HG03460 (cell line): Measurements from ENCODE around the gene KIF26A.

ENCODE experiments used
- ATAC-seq: cut with Tn5 transposase; IDR thresholded peaks from one replicate; pipeline ENCODE4 v1.9.1; 2021; ENCODE audit not compliant: unreplicated experiment

The KIF26A gene

DNA sequence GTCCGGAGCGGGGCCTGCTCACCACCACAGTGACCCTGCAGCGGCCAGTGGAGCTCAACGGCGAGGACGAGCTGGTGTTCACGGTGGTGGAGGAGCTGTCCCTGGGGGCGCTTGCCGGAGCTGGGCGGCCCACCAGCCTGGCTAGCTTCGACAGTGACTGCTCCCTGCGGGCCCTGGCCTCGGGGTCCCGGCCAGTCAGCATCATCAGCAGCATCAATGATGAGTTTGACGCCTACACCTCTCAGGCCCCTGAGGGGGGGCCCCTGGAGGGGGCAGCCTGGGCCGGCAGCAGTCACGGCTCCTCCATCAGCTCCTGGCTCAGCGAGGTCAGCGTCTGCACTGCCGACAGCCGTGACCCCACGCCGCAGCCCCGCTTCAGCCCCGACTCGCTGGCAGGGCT is 37.4 kb downstream of the KIF26A start:
- no peak for ATAC-seq

DNA sequence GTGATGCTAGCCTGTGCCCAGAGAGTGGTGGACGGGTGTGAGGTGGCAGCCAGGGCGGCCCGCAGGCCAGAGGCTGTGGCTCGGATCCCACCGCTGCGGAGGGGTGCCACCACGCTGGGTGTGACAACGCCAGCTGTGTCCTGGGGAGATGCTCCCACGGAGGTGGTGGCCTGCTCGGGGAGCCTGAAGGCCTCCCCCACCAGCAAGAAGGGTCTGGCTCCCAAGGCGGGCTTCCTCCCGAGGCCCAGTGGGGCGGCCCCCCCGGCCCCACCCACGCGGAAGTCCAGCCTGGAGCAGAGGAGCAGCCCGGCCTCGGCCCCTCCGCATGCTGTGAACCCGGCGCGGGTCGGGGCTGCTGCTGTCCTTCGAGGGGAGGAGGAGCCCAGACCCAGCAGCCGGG is 38.2 kb downstream of the KIF26A start:
- no peak for ATAC-seq

DNA sequence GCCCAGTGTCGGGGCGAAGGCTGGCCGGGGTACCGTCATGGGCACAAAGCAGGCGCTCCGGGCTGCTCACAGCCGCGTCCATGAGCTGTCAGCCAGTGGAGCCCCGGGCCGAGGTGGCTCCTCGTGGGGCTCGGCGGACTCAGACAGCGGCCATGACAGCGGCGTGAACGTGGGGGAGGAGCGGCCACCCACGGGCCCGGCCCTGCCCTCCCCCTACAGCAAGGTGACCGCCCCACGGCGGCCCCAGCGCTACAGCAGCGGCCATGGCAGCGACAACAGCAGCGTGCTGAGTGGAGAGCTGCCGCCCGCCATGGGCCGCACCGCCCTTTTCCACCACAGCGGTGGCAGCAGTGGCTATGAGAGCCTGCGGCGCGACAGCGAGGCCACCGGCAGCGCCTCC is 39.0 kb downstream of the KIF26A start:
- ATAC-seq = no peak

DNA sequence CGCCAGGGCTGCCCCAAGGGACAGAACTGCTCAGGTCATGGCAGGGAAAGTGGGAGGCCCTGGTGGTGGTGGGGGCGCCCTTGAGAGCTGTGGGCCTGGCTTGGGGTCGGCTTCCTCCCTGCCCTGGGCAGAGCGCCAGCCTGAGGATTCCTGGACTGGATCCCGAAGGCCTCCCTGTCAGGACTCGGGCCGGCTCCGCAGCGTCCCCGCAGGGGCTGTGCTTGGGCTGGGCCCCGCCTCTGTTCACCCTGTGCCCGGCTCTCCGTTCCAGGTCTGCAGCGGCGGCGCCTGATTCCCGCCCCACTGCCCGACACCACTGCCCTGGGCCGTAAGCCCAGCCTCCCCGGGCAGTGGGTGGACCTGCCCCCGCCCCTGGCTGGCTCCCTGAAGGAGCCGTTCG is 39.9 kb downstream of the KIF26A start:
- no peak for ATAC-seq

DNA sequence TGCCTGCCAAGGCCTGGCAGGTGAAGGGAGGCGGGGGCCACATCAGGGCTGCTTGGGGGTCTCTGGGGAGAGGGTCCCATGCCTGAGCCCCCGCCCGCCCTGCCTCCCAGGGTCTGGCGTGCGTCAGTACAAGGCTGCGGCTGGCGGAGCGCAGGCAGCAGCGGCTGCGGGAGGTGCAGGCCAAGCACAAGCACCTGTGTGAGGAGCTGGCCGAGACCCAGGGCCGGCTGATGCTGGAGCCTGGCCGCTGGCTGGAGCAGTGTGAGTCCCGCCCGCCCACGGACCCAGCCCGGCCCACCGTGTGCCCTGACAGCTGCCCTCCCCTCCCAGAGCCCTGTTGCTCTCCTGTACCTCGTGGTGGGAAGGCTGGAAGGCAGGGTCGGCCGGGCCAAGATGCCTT is 40.7 kb downstream of the KIF26A start:
- ATAC-seq = no peak

DNA sequence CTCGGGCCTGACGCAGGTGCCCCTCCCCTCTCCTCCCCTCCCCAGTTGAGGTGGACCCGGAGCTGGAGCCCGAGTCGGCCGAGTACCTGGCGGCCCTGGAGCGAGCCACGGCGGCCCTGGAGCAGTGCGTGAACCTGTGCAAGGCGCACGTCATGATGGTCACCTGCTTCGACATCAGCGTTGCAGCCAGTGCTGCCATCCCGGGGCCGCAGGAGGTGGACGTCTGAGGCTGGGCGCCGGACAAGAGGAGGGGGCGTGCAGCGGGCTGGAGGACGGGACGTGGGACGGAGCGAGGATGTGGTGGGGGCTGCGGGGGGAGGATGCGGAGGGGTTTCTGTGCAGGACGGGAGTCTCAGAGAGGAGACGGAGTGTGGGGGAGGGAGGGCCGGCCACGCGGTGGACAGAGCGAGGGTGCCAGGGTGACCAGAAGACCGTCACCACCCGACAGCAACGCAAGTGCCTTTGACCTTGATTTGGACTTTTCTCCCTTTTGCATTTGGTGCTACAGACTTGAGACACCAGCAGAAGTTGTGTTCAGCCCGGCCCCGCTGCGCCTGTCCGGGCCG is 41.3 kb downstream of the KIF26A start:
- no peak for ATAC-seq

DNA sequence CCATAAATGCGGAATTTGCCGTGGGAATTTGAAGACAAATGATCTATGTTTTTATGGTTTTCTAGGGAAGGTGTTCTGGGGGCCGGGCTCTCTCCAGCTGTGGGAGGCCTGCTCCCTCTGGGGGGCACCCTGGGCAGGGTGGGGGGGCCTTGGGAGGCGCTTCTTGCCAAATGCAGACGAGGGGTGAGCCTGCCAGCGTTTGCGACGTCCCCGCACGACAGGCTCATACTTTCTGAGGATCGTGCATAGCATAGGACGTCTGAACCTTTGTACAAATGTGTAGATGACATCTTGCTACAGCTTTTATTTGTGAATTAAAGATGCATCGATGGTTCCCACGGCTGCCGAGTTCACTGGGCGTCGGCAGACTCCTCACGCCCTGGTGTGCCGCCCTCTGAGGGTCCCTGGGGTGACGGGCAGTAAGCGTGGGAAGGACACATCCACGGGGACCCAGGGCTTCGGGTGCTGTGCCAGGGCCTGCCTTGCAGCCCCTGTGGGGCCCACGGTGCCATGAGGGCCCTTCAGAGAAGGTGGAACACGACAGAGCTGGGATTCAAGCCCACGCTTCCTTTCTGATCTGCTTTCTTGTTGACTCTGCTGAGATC is 42.3 kb downstream of the KIF26A start:
- no peak for ATAC-seq

DNA sequence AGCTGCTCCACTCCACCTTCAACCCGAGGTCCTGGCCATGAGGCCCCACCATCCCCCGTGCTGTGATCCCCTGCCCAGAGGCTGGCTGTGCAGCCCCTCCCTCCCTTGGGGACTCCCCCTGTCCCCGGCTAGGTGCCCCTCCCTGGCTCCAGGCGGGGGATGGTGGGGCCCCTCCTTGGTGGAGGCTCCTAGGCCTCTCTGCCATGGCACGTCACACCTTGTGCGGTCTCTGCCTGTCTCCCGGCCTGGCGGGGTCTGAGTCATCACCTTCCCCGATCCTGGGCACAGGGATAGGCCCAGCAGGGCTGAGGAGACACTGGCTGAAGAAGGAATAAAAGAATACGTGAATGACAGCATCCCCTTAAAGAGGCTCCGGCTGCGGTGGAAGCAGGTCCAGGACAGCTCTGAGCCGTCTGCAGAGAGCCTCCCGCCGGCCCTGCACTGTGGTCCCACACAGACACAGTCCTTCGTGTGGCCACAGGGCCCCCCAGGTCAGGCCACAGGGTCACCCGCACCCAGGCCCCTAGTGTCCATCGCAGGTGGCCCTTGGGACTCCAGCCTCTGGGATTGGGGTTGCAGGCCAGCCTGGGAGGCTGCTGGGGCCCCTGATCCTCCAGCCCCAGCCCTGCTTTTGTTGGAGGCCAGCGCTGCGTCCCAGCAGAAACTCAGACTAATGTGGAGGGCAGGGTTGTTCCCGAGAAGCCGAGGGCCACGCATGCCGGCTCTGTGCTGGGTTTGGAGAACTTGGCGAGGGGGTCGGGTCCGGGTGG is 43.6 kb downstream of the KIF26A start:
- no peak for ATAC-seq

DNA sequence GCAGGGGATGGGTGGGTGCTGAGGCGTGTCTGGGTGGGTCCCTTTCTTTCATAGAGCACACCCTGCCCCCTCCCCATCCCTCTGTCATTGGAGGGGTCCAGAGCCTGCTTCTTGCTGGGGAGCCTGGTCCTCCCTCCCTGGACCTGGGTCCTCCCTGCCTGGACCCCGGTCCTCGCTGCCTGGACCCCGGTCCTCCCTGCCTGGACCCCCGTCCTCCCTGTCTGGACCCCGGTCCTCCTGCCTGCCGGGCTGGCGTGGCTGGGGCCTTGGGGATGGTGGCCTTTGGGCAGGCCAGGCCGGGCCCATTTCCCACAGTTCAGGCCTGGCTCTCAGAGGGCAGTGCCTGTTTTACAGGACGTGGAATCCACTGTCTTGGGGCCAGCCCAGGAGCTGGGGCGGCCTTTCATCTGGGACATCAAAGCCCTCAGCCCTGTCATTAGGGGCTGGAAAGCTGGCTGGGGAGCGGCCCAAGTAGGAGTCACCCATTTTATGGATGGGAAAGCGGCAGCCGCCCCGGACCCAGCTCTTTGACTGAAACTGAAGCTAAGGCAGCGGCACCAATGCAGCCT is 44.6 kb downstream of the KIF26A start:
- ATAC-seq = no peak

DNA sequence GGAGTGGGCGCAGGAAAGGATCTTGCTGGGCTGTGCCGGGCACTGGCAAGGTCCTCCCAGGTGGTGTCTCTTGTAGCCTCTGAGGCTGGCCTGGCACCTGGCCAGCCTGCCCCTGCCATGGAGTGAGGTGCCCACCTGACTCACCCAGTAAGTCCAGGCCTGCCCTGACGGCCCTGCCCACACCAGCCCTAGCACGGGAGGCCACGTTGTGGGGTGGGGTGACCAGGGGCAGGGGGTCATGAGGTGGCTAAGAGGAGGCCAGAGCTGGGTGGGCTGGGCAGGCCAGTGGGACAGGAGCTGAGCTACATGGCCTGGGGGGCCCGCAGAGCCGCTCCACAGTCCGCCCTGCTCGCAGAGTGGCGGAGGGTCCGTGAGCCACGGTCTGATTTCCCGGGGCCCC is 45.4 kb downstream of the KIF26A start:
- no peak for ATAC-seq

DNA sequence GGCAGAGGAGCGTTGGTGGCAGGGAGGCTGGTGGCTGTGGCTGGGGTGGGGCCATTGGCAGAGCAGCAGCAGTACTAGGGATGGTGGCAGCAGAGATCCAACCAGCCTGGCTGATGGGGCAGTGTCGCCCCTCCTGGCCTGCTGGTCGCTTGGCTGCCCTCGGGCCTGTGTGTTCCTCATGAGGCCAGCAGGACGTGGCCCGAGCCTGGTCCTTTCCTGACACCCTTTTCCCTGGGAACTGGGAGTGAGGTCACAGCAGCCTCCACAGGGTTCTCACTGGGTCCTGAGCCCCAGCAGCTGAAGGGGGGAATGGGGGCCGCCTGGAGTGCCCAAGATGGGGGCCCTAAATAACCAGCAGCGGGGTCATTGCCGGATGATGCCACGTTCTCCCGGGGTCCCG is 46.1 kb downstream of the KIF26A start:
- ATAC-seq = no peak

DNA sequence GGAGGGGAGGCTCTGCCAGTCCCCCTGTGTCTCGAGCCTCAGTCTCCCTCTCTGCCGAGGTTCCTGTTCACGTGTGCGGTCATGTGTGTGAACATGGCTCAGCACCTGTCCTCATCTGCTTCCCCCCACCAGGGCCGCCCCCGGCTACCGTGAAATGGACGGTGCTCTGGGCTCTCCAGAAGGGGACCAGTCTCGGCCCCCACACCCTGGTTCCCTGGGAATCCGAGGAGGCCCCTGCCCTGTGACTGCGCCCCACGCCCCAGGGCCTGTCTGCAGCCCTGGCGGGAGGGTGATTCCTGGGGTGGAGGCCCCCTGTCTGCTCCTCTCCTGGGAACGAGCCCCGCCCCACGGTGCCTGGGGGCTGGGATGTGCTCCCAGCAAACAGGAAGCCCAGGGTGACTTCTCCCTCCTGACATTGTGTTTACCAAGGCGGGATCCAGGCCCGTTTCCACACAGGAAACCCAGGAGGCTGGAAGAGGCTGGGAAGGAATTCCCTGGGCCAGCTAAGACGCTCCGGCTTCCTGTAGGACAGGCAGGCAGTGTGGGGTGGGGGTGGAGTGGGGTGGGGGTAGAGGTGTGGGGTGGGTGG is 46.6 kb downstream of the KIF26A start:
- ATAC-seq = no peak

DNA sequence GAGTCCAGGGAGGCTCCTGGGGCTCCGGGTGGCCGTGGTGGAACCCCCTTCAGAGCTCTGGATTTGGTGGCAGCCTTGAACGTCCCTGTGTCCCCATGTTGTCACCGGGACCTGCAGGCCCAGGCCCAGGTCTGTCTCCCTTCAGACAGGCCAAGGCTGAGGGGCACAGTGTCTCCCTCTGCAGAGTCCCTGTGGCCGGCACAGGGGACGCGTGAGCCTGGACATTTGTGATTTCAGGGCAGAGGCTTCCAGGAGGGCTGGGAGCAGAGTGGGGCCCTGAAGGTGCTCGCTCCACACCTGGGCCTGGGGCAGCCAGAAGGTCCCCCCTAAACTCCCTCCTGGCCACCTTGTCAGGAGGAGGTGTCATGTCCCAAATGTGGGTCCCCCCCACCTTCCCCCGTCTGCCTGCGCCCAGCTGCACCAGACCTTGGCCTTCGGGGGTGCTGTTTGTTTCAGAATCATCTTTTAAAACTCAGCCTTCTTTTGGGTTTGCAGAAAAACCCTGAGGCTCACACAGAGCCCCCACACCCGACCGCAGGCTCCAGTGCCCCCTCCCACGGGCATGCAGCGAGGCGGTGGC is 47.6 kb downstream of the KIF26A start:
- no peak for ATAC-seq

DNA sequence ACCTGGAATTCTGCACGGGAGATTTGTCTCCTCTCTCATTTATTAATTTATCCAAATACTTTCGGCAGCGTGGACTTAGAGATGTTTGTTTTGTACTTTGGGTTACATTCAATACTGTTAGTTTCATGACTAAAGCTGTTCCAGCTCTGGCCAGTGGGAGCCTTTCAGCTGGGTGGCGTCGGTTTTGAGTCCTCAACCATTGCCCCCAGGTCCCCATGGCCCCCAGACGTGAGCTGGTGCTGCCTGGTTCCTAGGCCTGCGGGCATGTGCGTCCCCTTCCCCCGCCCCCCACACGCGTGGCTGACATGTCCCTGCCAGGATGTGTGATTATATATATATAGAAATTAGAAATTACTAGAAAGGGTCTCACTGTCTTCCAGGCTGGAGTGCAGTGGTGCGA is 48.2 kb downstream of the KIF26A start:
- no peak for ATAC-seq

DNA sequence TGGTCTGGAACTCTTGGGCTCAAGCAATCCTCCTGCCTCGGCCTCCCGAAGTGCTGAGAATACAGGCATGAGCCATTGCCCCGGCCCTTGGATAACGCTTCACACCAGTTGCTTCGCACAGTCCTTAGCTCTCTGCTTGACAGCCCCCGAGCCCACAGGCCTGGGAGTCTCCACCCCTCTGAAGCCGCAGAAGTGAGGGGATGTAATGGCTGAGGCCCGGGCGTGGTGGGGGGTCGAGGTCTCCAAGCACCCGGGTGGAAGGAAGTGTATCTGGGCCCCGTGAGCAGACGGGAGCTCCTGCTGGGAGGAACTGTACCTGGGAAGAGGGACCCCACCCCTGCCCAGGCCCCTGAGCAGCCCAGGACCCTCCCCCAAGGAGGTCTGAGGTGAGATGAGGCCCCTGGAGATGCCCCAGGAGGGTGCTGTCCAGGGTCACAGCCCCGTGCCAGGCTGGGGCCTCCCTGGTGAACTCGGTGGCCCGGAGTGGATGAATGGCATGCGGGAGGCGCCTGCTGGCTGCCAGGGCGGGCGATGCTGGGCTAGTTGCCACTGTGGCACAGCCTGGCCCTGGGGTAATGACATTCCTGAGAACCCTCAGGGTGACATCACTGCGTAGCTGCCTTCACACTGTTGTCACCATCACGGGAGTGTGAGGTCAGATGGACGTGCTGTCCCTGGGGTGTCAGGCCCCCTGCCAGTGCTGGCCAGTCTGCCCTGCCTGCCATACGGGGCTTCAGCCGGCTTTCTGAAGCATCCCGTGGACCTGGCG is 48.9 kb downstream of the KIF26A start:
- no peak for ATAC-seq

DNA sequence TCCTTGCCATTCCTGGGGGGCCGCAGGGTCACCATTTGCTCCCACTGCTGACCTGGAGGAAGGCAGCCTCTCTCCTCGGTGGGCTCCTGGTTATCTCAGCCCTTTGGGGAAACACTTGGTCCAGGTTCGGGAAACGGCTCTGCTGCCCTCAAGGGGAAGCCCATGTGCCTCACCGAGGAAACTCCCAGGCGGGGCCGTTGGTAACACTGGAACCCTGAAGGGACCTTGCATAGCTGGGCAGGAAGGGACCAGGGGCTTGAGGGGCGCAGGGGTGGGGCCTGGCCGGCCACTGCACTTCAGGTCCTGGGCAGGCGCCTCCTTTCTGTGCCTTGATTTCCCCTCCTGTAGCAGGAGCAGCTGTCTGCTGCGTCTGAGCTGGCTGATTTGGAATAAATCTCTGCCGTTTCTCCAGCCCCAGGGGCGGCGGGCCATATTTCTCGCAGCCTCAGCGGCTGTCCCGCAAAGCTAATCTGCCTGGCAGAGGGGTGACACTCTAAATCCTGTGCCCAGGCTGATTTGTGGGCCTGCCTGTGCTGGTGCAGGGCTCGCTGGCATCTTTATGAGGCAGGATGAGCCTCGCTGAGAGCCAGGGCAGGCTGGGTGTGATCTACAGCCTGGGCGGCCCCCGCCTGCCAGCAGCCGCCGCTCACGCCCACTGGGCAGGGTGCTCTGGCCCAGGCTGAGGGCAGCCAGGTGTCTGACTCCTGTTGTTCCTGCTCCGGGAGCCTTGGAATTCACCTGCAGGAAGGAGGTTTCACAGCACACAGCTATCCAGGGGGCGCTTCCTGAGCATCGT is 49.7 kb downstream of the KIF26A start:
- no peak for ATAC-seq

DNA sequence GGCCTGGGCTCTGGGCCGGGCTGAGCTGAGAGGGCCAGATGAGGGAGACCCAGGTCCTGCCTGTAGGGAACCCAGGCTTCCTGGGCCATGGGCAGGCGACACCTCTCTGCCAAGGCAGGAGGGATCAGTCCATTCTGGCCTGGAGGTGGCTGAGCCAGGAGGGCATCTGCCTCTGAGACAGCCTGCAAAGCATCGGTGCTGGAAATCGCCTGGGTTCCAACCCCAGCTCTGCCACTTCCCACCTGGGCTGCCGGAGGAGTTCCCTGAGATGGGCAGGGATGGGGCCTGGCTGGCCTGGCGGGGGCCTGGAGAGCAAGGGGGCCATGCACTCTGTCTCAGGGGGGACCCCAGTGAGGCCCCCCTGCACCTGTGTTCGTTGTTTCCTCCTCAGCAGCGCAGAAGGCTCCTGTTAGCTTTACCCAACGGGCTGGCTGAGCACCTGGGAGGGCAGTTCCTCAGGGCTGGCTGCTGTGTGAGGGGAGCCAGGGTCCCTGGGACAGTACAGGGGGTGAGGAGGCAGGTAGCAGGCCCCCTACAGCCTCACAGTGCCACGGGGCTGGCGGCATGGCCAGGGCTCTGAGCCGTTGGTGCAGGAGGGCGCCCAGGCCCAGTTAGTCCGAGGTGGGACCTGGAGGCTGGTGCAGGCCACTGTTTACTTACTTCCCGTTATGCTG is 50.5 kb downstream of the KIF26A start:
- ATAC-seq = no peak

DNA sequence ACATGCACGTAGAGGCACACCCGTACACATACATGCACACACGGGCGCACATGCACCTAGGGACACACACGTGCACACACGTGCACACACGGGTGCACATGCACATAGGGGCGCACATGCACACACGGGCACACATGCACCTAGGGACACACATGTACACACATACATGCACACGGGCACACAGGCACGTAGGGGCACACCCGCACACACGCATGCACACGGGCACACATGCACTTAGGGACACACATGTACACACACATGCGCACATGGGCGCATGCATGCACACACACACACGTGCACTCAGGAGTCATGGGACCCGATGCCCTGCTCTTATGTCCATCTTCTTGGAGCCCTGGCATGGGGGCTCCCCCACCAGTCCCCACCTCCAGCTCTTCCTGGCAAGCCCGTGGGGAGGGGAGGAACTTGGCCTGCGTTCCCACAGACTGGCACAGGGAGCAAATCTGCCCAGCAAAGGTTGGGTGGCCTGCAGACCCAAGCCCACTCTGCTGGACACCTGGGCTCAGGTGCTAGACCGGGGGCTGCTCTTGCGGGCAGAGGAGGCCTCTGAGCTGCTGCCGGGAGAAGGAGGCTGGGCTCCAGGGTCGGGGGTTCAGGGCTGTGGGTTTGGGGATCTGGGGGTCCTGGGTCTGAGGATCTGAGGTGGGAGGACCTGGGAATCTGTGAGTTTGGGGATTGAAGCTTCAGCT is 51.4 kb downstream of the KIF26A start:
- ATAC-seq = no peak
